Inflammatory macrophage treated with lipopolysaccharide for 4 hours (primary cell): Measurements from ENCODE around the gene HTR1B.

ENCODE experiments used
- DNase-seq: peaks from one replicate; pipeline ENCODE4 v3.0.0-alpha.2; 2020

The HTR1B gene, protein sequence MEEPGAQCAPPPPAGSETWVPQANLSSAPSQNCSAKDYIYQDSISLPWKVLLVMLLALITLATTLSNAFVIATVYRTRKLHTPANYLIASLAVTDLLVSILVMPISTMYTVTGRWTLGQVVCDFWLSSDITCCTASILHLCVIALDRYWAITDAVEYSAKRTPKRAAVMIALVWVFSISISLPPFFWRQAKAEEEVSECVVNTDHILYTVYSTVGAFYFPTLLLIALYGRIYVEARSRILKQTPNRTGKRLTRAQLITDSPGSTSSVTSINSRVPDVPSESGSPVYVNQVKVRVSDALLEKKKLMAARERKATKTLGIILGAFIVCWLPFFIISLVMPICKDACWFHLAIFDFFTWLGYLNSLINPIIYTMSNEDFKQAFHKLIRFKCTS

DNA sequence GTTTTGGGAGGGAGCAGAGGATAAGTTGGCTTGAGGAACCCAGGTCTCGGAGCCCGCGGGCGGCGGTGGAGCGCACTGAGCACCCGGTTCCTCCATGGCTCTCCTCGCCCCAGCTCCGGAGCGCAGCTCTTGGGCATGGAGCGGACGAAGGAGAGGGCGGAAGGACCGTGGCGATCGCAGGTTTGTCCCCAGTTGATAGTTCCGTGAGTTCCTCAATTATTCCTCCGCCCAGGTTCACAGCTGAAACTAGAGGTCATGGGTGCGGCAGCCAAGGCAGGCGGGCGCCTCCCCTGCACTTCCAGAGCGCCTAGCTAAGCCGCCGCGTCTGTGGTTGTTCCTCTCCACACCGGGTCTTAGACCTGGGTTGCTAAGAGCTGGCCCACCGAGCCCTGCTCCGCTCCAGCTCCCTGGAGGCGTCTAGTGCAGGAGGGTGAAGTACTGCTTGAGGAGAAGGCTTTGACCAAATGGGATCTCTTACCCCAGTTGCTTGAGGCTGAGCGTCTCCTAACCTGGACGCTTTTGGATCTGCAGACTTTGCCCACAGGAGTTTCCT lies at the start of gene HTR1B:
TSS of gene HTR1B (minus strand) at position 184 of the 553 bp plus-strand sequence. CDS start at position 96, 88 bp downstream.
- DNase-seq: no peak

DNA sequence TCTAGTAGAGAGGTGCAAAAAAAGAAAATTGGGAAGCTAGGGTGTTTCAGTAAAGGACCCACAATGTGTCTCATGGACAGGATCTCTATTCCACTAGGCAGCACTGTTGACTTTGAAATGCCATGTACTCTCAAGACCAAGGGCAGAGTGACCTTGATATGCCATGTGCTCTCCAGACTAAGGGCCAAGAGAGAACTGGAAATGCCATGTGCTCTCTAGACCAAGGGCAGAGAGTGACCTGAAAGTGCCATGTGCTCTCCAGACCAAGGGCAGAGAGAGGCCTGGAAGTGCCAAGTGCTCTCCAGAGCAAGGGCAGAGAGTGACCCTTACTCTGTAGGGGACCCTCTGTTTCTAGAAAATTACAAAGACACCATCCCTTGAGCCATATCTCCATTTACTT lies 49.3 kb upstream of the HTR1B start:
- DNase-seq: no peak

DNA sequence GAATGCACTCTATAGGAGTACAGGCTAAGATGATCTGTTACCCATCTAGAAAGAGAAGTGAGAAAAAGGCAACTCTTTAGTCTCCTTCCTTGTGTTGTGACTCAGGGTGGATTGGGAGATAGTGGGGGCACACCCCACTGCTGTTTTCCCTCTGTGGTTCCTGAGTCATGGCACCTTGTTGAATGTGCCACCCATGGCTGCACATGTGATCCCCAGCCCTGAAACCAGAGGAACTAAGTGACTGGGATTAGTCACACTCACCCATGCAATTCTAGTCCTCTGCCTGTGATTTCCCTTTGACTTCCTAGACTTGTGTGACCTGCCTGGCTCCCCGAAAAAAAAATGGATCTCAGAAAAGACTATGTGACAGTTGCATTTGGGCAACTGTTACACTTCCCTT lies 48.6 kb upstream of the HTR1B start:
- no peak for DNase-seq

DNA sequence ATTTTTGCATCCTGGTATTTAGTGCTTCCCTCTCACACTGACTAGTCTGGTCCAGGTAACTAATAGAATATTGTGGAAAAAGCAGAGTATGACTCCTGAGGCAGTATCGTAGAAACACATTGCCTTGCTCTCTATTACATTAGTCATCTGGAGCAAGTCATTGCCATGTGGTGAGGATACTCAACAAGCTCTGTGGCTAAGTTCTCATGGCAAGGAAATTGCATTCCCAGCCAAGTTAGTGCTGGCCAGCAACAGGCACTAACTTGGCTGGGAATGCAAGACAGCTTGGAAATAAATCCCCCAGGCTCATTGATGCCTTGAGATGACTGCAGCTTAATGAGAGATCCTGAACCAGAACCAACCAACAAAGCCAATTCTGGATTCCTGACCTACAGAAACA lies 39.7 kb upstream of the HTR1B start:
- DNase-seq: no peak

DNA sequence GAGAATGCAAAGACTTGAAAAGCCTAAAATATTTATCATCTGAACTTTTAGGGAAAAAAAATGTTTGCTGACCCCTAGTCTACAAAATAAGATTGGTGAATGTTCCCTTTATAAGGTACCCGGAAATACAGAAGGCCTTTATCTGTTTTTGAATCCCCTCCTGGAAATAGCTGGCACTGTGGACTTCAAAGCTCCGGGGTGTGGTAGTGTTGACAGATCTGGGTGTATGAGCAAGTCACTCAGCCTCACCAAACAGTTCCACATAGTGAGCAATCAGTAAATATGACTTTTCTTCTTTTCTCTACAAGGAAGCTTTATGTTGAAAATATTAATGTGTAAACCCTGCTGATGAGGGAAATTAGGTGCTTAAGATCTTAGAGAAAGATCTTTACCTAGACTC lies 29.2 kb upstream of the HTR1B start:
- no peak for DNase-seq

DNA sequence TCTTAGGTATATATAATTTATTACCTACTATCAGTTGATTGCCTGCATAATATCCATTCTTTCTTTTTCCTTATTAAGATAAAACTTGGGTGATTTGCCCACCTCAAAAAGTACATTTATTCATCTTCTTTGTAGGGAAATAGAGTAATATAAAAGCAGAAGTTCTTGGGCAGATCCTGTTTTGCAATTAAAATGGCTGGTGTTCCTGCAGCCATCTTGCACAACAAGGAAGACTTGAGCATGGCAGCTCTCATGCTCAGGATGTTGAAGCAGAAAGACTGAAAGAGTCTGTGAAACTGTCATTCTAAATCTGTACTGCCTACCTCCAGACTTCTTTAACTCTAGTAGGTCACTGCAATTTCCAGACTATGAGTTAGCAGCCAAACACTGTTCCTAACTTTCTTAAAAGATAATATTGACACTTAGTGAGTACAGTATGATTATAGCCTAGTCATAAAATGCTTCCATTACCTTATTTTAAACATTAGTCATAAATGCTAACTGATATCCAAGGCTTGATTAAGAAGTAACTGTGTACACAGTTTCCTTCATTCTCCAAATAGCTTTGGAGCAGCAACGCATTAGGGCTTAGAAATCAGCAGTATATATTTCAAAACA lies 24.6 kb upstream of the HTR1B start:
- DNase-seq: no peak

DNA sequence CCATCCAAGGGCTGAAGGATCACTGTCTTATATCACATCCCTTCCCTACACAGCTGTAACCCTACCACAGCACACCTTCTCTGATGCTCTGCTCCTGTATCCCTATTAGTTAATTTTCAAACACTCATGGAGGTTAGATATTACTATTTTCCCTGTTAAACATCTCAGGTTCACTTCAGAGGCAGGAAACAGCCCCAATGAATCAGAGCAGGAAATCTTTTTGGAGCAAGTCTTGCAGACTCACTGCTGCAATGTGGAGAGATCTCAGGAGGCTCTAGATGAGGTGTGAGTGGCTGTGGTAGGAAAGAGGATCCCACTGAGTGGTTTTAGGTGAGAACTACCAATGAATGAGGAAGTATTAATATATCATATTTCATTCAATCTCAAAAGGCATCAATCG lies 19.7 kb upstream of the HTR1B start:
- DNase-seq: no peak

DNA sequence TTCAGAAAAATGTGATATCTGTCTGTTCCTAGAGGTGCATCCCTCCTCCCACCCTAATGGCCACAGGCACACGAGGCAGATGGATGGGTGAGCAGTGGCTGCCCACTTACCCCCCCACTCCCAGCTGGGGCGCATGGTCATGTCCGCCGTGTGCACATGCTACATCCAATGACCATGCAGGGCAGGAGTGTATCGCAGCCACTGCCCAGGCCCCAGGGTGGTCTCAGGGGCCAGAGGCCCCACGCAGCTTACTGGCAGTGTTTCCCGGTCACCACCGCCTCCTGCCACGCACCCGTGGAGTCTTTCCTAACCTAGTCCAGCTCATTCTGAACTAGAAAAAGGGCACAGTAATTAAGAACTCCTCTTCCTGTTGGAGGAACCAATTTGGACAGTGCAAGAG lies 11.7 kb upstream of the HTR1B start:
- DNase-seq: no peak

DNA sequence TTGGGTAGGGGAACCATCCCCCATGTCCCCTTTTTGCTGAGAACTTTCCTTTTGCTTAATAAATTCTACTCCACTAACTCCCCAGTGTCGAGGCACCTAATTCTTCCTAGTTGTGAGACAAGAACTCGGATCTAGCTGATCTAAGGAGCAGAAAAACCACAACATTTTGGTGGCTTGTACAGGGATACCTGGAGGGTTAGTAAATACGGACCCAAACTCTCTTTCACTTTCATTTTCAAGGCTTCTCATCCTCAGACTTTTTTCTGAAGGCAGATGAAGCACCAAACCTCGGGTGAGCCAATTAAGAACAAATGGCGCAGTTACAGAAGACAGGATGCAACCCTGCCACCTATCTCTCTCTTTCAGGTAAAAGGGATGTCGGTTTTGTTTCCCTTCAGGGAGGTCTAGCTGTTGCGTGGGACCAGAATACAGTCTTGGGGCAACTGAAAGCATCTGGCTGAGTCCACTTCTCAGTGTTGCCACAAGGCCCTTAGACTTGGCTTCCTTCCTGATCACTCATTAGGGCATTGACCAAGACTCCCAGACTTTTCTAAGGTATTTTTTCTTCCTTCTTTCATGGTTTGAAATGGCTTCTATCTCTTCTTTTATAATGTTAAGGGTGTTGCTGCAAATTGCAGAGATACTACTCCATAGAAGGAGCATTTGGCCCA lies 11.1 kb upstream of the HTR1B start:
- DNase-seq: no peak

DNA sequence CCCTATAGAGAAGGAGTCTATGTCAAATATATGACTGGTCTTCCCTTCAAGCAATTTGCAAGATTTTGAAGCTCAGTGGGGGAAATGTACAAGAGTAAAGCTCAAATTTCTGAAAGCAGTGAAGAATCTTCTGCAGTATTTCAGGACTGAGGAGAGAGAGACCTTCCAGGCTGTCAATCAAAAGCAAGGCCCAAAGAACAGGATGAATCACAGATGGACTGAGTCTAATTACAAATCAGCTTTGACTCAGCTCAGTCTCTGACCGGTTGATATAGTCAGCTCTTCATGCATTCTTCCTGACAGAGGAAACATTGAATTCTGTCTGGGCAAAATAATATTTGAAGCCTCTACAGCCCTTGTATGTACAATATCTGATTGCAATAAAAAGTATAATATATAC lies 7.7 kb upstream of the HTR1B start:
- DNase-seq: no peak

DNA sequence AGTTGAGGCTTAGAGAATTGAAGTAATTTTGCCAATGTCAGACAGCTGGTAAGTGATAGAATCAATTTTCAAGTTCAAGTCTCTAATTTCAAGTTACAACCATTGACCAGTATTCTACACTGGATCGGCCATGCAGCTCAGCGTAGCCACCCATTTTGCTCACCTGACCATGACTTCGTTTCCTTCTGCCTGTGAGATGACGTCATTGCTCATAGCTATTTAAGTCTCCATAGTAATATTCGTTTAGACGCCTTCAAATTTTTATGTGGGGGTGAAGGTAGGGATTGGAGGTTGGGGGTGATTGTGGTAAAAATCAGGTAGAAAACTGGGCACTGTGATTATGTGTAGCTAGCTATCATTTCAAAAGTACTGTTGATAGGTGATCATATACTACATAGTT lies 5.6 kb upstream of the HTR1B start:
- no peak for DNase-seq

DNA sequence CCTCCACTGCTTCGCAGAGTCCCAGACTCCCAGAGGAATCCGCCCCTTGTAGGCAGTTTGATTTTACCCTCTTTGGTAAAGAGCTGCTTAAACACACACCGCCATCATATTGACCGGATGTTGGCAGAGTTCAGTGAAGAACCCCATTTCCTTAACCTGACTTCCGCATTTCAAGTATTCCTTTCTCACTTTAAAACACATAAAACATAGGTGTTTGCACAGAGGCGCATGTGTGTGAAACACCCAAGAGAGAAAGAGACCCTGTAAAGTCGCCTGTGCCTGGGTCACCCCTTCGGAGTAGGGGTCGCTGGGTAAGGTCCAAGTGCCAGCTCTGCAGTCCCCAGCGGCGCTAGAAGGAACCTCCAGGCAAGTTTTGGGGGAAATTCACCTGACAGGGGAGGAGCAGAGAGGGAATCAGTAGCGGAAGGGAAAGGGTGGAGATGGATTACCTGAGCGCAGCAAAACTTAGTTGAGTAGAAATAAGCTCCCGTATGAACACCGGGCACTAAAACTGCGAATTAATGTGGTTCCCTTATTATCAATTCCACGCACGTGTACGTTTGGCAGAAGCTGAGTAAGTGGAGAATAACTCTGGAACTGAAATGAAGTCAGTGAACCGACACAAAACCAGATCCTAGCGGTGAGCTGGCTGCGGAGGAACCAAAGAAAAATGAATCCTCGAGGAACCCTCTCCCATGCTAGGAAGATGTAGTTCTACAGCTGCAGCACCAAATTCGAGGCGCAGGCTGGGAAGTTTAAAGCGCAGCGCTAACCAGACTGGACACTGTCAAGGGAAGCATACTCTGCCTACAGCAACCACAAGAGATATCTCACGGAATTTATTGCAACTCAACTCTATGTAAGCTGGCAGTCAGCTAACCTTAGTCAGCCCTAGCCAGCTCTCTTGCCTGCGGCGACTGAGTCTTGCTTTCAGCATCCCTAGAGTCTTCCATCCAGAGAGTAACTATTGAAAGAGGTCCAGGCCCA lies 3.5 kb upstream of the HTR1B start:
- DNase-seq: no peak

DNA sequence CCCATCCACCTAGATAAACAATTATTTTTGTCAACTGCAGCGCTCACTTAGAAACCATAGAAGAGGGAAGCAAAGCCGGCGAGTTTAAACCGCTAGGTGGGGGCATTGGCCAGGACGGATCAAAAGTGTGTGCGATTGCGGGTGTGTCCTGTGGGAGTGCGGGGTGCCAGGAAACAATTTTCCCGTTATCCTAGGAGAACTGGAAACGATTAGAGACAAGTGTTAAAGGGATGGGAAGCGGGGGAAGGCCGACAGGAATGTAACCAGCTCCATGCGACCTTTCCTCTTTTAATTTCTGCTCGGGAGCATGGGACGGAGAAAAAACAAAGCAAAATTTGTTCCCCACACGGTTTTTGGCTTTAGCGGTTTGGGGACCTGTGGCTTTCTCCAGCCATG lies 2.8 kb upstream of the HTR1B start:
- DNase-seq: no peak

DNA sequence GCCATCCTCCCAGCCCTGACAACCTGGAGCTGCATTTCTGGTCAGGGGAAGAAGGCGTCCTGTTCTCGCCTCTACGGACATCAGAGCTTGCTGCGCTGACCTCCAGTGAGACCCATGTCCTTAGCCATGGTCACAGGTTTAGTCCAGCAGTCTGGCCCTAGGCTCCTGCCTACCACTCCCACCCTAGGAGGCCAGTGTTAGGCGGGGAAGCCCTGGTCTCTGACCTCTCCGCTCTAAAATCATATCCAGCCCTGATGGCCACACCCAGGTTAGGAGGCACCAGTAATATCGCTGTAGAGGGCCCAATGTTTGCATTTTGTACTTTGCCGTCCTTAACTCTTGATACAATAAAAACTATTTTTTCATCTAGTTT lies 1.2 kb upstream of the HTR1B start:
- DNase-seq: no peak

DNA sequence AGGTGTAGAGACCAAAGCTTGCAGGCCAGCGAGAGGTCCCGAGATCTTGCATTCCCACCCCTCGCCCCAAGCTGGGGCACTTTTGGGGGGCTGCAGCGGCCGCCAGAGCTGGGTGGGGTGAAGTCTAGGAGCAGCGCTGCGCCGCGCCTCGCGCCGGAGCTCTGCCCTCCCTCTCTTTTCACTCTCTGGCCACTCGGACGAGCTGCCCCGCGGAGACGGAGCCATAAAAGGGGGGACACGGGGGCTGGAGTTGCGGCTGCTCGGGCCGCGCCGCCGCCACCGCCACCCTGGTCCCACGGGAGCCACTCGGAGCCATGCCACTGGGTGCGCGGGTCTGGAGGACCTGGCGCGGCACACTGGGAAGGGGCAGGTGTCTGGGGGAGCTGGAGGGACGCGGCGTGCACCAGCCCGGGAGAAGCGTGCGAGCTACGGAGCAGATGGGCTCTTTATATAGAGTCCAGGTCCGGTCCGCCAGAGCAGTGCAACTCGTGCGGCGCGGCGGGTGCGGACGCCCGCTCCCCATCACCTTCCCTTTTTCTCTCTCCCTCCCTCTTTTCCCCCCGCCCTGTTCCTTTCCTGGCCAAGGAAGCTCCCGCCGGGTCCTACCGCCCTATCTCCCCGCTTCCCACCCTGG lies 687 bp upstream of the HTR1B start:
- DNase-seq: no peak

DNA sequence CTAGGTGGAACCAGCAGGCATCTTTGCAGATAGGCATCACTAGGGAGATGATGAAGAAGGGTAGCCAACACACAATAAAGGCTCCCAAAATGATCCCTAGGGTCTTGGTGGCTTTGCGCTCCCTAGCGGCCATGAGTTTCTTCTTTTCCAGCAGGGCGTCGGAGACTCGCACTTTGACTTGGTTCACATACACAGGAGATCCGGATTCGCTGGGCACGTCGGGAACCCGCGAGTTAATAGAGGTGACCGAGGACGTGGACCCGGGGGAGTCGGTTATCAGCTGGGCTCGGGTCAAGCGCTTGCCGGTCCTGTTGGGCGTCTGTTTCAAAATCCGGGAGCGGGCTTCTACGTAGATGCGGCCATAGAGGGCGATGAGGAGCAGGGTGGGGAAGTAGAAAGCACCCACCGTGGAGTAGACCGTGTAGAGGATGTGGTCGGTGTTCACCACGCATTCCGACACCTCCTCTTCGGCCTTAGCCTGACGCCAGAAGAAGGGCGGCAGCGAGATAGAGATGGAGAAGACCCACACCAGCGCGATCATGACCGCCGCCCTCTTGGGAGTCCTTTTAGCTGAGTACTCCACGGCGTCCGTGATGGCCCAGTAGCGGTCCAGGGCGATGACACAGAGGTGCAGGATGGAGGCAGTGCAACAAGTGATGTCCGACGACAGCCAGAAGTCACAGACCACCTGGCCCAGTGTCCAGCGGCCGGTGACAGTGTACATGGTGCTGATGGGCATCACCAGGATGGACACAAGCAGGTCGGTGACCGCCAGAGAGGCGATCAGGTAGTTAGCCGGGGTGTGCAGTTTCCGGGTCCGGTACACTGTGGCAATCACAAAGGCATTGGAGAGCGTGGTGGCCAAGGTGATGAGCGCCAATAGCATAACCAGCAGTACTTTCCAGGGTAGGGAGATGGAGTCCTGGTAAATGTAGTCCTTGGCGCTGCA lies 658 bp downstream of the HTR1B start:
- no peak for DNase-seq

DNA sequence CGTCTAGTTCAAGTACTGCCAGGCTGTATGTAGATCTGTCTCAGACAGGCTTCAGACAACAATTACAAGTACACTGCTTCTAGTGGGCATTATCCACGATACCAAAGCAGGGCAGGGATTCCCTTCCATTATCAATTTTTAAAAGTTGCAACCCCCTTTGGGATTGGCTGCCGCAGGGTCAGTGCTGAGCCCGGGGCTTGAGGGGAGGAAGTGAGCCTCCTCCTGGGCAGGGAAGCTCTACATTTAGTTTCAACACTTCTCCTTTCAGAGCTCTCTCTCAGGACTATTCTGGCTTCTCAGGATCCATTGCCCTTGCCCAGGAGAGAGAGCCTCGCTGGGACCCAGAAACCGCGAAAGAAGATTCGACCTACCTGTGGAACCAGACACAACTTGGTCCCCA lies 1.5 kb downstream of the HTR1B start:
- no peak for DNase-seq

DNA sequence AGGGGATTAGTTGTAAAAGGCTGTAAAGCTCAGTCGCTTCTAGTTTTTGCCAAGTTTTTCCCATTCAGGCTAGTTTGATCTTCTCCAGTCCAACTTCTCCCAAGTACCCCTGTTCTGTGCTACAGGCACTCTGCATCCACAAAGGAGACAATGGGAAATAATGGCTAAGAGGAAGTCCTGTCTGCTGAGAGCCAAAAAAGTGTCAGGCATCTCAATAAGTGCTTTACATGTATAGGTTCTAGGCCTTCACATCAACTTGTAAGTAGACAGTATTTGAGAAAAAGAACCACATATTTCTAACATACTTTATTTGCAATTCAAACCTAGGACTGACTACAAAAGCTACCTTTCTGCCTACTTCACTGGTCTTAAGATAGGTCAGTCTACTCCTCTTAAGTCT lies 4.9 kb downstream of the HTR1B start:
- no peak for DNase-seq

DNA sequence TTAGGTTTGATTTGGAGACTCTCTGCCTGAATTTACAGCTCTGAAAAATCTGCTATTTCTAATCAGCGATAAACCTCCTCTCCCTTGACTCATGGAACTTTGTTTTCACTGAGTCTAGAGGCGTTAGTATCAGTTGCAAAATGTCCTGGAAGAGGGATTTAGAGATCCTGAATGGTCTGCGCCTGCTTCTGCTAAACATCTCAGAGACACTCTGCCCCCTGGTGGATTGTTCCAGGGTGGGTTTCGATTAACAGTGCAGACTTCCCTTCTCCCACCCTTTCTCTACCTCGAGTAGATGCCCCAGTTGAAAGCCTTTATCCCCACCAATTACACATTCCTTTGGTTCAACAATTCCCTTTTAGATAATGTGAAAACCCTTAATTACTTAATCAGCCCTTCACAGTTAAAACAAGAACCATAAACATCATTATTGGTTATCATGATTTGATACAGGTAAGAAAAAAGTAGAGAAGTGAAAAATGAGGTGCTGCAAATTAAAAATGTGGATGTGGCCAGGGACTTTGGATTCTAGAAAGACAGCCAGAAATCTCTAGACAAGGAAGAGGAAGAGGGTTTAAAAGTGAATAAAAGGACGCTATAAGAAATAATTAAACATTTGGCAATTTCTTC lies 5.5 kb downstream of the HTR1B start:
- peak; percentile 31 for DNase-seq

DNA sequence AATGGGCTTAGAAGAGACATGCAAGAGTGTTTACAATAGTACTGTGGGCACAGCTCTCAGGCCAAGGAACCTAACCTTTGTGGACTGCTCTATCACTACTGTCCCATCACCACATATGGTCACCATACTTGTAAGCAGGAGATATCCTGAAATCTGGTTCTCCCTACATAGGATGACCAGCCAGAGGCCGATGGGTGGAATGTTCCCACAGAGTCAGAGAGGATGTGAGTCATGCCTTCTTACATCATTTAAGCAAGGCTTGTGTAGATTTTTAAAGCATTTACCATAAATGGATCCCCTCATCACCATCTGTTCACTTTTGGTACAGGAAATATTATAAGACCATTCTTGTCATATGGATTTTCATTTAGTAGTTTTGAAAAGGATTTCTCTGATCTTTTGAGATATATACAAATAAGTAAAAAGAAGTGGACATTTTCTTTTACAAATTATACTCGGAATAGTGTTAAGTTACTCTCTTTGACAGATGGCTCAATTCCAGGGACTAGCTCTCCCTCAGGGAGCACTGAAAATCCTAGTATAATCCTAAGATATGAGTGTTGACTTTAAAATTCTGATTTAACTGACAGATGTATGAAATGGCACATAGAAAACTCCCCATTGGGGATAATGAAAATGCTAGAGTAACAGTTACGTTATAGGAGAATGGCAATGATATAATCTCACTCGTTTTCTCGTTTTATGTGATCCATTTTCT lies 6.6 kb downstream of the HTR1B start:
- peak; percentile 15 for DNase-seq
